Upper lobe of left lung (tissue), 4 donors: ENCODE data around the gene PRKCQ.

Experiments
- CTCF ChIP-seq, 6 experiments: fragments of 450-650 bp in 4 of 6; fragments of 200-600 bp in 2 of 6; sonication (generic) in 2 of 6; IDR thresholded peaks; one replicate each; pipeline ENCODE4 v1.5.1; 2016 to 2019; ENCODE audit warnings: antibody characterized with exemption in 6 of 6
- EP300 ChIP-seq, 4 donors: sonication (generic); formaldehyde crosslinking; IDR thresholded peaks; one replicate each; pipeline ENCODE4 v1.5.1; 2017; ENCODE audit warnings: antibody characterized with exemption in 4 of 4, control low read depth in 2 of 4
- POLR2AphosphoS5 ChIP-seq, 2 donors: sonication (generic); formaldehyde crosslinking; IDR thresholded peaks; one replicate each; pipeline ENCODE4 v1.5.1; 2017; ENCODE audit warnings: antibody characterized with exemption in 2 of 2

DNA sequence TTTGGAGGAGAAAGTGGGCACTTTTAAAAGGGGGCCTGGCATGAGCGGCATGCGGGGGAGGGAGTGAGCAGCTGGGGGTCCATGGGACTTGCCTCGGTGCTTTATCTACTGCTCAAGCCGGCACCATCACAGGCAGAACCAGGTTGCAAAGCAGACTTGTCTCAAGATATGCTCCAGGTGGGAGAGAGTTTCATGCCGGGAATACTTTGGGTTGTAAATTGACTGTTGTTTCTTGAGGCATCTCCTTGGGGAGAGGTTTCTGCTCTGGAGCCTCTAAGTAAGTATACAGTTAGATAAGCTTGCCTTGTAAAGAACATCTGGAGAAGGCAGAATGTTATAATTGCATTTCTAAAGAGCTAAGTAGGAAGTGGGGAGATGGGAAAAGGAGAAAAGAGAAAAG, 42.8 kb upstream of the PRKCQ start:
- TF ChIP-seq POLR2AphosphoS5 (IDR thresholded peaks at IDR 0.05) (no peak), CTCF (IDR thresholded peaks at IDR 0.05) (no peak), EP300 (IDR thresholded peaks at IDR 0.05) (no peak)
